T-helper 1 cell treated with Interleukin-12 subunit alpha and Interleukin-12 subunit beta and Interleukin-4 antibody, amounts not matched to agents 30 ng/mL and 1 ng/mL, for 36 hours (primary cell): ENCODE data around the gene SCAPER. TPM values are rescaled to one million over a fixed set of nuclear protein-coding genes. Genes with fewer than 3 reads are reported as not detected.
"Not testable (repeated sequence)": the region's sequence is repeated elsewhere in the genome, so short reads cannot be mapped to it uniquely, and the experiment has no call there.

Experiments
- intact Hi-C: fragments of 100-400 bp; cut with micrococcal nuclease; formaldehyde crosslinking; loops from one replicate; pipeline ENCODE4 v1.15.1; 2024
- total RNA-seq: library from RNA; stranded (reverse); gene quantifications from 2 replicates; pipeline ENCODE4 v1.2.3, GENCODE V29; 2022

SCAPER gene
- total RNA-seq, 1 donor from 2014 or later, result 26.1 TPM

DNA sequence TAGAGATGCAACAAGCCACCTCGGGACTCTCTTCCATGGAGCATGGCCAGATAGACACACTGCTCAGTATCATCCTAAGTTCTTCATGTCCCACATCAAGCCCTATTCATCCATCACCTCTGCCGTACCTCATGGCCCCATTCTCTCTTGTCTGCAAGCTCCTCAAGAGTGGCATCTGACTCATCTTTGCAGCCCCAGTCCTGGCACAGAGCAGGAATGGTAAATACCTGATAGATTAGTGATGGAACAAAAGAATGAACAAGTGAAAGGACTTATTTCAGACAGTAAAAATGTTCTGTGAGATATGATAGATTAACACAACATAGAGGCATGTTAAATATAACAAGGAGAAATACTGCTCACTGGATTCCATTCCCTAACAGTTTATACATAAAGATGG lies 392.2 kb downstream of the SCAPER start:
- intact Hi-C loops, result loop anchor here (1.0 kb wide), 1 partner anchor 44 kb away; no protein-coding TSS in a partner anchor

DNA sequence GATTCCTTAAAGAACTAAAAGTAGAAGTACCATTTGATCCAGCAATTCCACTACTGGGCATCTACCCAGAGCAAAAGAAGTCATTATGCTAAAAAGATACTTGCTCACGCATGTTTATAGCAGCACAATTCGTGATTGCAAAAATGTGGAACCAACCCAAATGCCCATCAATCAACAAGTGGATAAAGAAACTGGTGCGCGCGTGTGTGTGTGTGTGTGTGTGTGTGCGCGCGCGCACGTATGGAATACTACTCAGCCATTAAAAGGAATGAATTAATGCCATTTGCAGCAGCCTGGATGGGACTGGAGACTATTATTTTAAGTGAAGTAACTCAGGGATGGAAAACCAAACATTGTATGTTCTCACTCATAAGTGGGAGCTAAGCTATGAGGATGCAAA lies 394.5 kb downstream of the SCAPER start:
- intact Hi-C loops, result not testable (repeated sequence)

DNA sequence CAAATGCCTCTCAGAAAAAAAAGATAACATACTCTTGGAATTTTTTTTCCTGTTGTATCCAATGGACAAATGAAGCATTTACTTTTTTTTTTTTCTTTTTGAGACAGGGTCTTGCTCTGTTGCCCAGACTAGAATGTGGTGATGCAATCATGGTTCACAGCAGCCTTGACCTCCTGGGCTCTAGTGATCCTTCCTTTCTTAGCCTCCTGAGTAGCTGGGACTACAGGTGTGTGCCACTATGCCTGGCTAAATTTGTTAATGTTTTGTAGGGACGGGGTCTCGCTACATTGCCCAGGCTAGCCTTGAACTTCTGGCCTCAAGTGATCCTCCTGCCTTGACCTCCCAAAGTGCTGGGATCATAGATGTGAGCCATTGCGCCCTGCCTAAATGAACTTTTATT lies 401.3 kb downstream of the SCAPER start:
- intact Hi-C loops, result no loop called here

DNA sequence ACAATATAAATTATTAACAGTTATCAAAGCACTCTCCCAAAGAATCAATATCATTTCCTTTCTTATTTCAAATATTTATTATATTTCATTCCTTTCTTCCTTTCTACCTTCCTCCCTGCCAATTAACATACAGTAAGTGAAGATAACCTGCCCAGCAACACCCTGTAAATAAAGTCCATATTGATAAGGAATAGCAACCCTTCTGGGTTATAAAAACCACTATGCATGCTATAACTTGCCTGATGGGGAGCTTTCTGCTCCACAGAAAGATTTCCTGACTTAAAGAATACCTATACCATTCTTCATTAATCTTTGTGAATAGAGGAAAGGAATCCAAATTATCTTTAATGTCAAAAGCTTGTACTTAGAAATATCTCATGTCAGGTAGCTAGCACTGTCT lies 402.0 kb downstream of the SCAPER start:
- intact Hi-C loops, result no loop called here

DNA sequence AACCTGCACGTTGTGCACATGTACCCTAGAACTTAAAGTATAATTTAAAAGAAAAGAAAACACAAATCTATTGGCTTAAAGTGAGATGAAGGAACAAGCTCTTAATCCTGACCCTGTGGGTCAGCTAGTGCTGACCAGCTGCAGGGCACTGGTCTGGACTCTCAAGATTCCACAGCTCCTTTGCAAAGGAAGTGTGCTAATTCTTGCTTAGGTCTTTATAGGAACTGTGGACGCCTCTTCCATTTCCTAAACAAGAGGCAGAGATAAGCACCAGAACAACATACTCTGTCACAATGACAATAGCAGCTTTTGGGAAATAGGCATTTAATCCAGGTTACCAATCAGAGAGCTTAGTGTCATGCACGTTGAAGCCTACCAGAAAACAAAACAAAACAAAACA lies 402.5 kb downstream of the SCAPER start:
- intact Hi-C loops, result no loop called here

DNA sequence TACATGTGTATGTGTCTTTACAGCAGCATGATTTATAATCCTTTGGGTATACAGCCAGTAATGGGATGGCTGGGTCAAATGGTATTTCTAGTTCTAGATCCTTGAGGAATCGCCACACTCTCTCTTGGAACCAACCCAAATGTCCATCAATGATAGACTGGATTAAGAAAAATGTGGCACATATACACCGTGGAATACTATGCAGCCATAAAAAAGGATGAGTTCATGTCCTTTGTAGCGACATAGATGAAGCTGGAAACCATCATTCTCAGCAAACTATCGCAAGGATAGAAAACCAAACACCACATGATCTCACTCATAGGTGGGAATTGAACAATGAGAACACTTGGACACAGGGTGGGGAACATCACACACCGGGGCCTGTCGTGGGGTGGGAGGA lies 403.0 kb downstream of the SCAPER start:
- intact Hi-C loops, result not testable (repeated sequence)

DNA sequence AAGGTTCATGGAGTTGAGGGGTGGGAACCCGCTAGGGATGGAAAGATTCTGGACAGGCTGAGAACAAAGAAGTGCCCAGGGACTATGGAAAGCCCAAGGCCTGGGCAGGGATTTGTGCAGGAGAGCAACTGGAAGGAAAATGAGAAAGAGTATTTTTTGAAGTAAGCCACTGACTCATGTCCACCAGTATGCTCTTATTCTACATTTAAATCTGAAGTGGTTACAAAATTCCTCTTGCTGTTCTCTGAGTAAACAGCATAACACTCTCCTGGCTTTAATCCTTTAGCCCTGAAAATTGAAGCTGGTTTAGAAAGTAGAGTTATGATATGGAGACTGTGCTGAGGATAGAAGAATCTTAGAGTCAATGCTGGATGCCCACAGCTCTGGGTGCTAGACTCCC lies 403.4 kb downstream of the SCAPER start:
- intact Hi-C loops, result no loop called here

DNA sequence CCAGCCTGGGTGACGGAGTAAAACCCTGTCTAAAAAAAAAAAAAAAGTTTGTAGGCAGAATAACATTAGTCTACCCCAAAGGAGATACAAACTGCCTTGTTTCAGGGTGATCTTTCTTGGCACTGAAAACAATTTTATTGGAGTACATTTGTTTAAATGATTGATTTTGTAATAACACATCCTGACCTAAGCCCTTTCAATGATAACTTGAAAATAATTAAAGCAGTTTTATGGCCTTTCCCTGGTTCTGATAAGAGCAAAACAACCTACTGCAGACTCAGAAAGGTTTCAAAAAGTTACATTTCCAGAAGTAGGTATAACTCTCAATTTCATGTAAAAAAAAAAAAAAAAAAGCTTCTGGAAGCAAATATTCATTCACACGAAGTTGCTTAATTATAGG lies 404.1 kb downstream of the SCAPER start:
- intact Hi-C loops, result no loop called here

DNA sequence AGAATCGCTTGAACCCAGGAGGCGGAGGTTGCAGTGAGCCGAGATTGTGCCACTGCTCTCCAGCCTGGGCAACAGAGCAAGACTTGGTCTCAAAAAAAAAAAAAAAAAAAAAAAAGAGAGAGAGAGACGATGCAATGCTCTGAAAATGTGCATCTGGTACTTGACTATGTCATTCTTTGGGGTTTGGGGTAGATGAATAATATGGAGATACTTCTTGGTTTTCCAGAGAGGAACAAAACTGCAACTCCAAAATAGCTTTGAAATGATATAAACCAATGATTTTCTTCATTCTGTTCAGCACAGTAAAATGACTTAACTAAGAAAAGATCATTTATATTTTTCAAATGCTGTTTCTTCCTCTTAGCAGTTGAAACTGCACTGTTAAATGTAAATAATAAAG lies 409.7 kb downstream of the SCAPER start:
- intact Hi-C loops, result no loop called here

DNA sequence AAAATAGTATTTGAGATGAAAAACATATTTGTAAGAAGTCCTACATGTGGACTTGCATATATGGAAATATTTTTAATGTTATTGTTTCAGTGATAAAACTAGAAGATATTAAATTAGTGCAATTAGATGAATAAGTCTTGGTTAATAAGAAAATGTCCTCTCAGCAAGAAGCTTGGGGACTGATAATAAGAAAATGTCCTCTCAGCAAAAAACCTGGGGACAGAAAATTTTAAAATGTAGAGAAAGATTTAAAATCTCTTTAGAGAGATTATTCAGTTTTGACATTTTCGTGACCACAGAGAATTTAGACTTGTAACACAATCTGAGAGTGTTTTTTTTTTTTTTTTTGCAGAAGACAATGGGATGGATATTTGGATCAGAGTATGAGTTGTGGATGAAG lies 412.6 kb downstream of the SCAPER start:
- intact Hi-C loops, result no loop called here

DNA sequence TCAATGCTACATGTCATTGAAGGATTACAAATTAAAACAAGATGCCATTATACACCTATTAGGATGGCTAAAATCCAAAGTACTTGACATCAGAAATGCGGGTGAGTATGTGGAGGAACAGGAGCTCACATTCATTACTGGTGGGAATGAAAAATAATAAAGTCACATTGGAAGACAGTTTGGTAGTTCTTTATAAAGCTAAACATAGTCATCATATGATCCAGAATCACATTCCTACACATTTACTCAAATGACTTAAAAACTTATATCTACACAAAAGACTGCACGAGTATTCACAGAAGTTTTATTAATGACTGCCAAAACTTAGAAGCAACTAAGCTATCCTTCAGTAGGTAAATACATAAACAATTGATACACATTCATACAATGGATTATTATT lies 421.4 kb downstream of the SCAPER start:
- intact Hi-C loops, result no loop called here

DNA sequence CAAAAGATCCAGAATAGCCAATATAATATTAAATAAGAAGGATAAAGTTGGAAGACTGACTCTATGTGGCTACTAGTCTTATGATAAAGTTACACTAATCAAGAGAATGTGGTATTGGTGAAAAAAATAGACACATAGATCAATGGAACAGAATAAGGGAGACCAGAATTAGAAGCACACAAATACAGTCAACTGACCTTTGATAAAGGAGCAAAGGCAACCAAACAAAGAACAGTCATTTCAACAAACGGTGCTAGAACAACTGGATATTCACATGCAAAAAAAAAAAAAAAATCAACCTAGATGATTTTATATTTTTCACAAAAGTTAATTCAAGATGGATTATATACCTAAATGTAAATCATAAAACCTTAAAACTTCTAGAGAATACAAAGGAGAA lies 422.1 kb downstream of the SCAPER start:
- intact Hi-C loops, result no loop called here

DNA sequence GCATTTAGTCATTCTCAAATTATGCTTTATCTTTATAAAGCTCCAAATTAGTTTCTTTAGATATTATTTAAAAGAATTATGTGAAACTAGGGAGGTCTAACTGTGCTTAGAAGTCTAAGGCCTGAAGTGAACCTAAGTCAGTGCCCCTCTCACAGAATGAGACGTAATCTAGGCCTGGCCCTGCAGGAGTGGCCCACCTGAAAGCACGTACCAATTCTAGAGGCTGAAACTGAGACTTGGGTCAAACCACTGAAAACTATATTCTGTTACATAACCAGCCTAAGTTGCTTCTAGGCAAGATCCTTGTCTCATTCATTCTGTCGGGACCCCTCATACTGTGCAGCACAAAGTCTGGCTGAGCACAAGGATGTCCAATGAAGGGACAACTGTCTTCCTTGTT lies 424.9 kb downstream of the SCAPER start:
- intact Hi-C loops, result no loop called here

DNA sequence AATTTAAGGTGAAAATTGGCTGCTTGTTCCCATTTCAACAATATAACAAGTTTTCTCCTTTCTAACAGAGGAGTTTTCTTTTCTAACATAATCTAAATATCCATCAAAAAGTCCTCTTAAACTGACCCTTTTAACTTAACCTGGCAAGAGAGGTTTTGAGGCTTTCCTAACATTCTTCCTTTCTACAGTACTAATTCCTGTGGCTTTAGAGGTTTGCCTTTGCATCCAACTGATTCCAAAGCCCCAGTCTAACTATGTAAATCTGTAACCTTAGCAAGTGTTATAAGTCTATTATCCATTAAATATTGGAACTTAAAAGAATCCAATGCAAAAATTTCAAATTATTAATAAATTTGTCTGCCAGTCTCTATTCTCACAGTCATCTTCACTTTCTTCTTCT lies 434.4 kb downstream of the SCAPER start:
- intact Hi-C loops, result no loop called here

DNA sequence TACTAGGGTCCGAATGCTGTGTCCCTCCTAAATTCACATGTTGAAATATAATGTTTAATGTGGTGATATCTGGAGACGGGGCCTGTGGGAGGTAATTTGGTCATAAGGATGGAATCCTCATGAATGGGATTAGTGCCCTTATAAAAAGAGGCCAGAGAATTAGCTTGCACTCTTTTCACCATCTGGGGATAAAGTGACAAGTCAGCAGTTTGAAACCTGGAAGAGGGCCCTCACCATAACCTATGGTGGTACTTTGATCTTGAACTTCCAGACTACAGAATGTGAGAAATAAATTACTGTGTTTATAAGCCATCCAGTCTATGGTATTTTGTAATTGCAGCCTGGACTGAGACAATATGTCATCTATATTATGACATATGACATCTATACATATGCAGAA lies 436.4 kb downstream of the SCAPER start:
- intact Hi-C loops, result loop anchor here (1.0 kb wide), 1 partner anchor 44 kb away; no protein-coding TSS in a partner anchor

DNA sequence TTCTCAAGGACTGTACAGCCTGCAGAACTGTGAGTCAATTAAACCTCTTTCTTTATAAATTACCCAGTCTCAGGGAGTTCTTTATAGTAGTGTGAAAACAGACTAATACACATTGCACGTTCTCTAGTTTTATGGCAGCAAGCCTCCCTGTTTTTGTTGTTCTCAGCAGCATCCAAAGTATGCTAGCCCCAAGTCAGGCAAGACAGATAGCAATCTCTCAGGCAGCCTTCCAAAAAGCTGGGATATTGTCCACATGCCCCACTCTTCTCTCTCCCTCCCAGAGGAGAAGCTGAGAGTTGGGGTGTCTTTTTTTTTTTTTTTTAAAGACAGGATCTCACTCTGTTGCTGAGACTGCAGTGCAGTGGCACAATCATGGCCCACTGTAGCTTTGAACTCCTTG lies 438.0 kb downstream of the SCAPER start:
- intact Hi-C loops, result no loop called here

DNA sequence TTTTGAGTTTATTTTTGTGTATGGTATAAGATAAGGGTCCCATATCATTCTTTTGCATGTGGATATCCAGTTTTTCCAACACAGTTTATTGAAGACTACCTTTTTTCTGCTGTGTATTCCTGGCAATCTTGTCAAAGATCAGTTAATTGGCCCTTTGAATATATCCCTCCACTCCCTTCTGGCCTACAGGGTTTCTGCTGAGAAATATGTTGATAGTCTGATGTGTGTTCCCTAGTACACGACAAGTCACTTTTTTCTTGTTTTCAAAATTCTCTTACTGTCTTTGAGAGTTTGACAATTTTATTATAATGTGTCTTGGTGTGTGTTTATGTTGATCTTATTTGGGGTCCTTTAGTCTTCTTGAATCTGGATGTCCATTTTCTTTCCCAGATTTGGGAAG lies 439.4 kb downstream of the SCAPER start:
- intact Hi-C loops, result no loop called here

DNA sequence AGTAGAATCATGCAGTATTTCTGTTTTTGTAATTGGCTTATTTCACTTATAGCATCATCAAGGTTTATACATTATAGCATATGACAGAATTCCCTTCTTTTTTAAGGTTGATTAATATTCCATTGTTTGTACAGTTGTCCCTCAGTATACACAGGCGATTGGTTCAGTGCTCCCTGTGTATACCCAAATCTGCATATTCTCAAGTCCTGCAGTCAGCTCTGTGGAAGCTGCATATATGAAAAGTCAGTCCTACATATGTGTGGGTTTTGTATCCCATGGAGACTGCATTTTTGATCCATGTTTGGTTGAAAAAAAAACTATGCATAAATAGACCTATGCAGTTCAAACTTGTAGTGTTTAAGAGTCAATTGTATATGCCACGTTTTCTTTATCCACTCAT lies 440.9 kb downstream of the SCAPER start:
- intact Hi-C loops, result no loop called here

DNA sequence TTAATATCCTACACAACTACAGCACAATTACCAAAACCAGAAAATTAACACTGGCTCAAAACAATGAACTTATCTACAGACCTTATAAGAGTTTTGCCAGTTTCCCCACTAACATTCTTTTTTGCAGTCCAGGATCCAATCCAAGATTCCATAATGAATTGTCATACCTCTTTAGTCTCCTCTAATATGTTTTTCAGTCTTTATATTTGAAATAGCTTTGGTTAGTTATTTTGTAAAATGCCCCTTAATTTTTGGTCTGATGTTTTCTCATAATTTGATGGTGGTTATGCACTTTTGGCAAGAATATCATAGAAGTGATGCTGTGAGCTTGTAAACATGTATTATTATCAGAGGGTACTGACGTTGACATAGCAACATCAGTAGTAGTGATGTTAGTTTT lies 444.3 kb downstream of the SCAPER start:
- intact Hi-C loops, result no loop called here

DNA sequence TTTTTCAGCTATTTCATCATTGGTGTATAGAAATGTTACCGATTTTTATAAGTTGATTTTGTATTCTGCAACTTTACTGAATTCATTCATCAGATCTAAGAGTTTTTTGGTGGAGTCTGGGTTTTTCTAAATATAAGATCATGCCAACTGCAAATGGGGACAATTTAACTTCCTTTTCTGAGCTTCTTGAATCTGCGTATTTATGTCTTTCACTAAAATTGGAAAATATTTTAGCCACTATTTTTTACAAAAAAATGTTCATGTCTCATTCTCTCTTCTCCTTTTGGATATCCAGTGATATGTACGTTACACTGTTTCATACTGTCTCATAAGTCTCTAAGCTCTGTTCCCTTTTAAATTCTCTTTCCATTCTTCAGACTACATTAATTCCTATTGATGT lies 444.8 kb downstream of the SCAPER start:
- intact Hi-C loops, result no loop called here

DNA sequence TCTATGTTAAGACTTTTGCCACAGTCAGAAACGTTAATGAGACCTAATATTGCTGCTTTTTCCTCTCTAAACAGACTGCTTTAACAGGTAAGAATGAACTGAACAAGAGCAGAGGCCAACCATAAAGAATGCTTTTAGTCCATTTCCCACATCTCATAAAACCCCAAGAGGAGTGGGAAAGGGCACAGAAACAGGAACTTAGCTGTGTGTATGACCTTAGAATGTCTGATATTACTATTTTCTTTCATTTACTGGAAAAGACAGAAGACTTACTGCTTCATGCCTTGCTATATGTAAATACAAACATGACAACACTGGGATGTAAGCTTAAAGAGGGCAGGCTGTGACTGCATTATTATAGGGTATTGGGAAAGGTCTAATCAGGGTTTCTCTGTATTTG lies 453.6 kb downstream of the SCAPER start:
- intact Hi-C loops, result no loop called here

DNA sequence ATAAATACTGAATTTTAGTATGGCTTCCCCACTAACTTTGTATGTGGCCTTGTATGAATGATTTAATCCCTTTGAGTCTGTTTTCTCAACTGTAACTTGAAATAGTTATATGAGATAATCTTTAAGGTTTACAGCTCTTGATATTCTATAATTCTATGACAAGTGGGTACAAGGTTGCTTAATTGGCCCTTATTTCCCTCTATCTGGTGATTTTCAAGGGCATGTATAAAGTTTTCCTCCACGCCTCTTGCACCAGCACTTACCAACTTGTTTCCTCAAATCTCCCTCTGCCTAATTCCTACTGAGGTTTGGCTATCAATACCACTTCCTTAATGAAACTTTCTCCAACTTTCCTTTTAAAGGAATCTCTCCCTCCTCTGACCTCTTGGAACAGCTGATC lies 455.7 kb downstream of the SCAPER start:
- intact Hi-C loops, result no loop called here

DNA sequence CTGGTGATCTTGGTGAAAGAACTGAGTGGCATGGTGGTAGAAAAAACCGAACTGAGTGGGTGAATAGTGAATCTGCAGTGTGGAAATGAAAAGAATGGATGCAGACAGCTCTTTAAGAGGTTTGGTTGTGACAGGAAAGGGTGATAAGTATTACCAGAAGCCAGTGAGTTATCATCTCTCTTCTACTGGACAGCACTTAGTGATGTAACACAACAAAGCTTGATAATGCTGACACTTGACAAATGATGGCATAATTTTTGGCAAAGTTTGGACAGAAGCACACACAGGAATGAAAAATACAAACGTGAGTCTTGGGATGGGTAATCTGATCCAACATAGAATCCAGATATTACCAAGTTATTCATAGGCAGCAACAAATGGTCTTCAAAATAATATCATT lies 456.4 kb downstream of the SCAPER start:
- intact Hi-C loops, result no loop called here

DNA sequence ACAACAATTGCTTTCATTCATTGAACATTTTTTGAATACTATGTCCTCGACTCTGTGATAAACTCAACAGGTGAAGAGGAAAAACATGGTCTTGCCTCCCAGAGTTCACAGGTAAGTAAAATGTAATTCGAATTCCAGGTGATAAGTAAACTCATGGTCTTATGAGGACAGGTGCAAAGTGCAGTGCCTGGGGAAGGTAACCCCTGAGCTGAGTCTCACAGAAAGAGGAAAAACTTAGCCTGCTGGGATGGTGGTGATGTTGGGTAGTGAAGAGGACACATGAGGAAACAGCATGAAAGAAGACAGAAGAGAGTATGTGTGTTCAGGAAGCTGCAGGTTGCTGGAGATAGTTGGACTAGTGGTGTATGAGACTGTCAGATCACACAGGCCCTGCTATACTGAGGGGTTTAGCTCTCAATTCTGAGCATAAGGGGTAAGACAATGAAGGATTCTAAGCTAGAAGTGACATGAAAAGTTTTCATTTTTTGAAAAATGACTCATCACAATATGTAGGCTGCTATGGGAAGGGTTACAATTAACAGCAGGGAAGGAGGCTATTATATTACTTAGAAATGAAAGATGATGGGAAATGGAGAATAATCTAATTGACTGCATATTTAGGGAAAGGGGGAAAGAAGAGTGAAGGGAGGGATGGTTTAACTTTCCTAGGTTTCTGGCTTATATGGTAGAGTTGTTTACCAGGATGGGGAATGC lies 457.3 kb downstream of the SCAPER start:
- intact Hi-C loops, result no loop called here
